ENCODE measurements around the gene STARD13. TPM values are rescaled to one million over a fixed set of nuclear protein-coding genes. Genes with fewer than 3 reads are reported as not detected.

The STARD13 gene
- total RNA-seq, 4 donors from 2014 or later = 9.5 to 33.9 (median 30.3) TPM

DNA sequence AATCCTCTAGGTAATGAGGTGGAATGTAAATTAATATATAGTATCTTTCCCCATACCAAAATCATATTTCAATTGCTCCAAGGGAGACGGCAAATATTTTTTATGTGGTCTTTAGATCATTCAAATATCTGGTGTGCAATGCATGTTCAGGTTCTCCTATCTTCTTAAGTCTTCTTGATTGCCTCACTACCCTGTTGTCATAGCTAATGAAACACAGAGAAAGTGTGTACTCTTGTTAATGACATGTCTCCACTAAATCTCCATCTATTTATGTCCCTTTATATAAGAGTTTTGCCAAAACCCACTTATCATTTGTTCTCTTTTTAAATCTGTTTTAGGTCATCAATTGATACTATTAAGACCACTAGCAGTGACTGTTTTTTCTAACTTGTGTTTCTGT lies 6.6 kb downstream of the STARD13 start:
- TF ChIP-seq POLR2A (IDR thresholded peaks at IDR 0.05) = no peak
- TF ChIP-seq, protein P1, sequence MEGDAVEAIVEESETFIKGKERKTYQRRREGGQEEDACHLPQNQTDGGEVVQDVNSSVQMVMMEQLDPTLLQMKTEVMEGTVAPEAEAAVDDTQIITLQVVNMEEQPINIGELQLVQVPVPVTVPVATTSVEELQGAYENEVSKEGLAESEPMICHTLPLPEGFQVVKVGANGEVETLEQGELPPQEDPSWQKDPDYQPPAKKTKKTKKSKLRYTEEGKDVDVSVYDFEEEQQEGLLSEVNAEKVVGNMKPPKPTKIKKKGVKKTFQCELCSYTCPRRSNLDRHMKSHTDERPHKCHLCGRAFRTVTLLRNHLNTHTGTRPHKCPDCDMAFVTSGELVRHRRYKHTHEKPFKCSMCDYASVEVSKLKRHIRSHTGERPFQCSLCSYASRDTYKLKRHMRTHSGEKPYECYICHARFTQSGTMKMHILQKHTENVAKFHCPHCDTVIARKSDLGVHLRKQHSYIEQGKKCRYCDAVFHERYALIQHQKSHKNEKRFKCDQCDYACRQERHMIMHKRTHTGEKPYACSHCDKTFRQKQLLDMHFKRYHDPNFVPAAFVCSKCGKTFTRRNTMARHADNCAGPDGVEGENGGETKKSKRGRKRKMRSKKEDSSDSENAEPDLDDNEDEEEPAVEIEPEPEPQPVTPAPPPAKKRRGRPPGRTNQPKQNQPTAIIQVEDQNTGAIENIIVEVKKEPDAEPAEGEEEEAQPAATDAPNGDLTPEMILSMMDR (IDR thresholded peaks at IDR 0.05) = no peak
- H3K27me3 ChIP-seq = no peaks in the 10 kb centered on the region
- no peak for DNase-seq
- H3K9me3 ChIP-seq = no peaks in the 10 kb centered on the region
- no peak overlapping the region for H3K4me3 ChIP-seq
- H3K36me3 ChIP-seq = no peaks in the 10 kb centered on the region
- peak overlapping the region in 1 of 4 donors; percentile 46 for H3K27ac ChIP-seq
- H3K4me1 ChIP-seq = peaks cover 0 to 14% (median 0%) of the 10 kb centered on the region in 4 donors

DNA sequence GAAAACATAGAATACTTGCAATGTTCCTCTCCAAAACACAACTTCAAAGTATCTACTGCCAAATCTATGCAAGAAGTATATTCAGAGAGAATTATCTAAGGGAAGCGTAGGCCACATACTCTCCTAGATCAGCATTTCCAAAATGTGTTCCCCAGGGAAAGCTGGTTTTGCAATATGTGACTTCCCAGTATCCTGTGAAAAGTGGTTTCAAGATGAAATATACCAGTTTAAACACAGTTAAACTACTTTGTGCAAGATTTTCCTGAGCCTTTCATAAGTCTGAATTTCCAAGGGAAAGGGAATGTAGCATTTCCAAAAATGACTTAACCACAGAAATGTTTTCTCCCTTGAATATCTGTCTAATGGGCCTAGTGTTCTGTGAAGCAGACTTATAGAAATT lies 7.6 kb downstream of the STARD13 start:
- H3K36me3 ChIP-seq = no peaks in the 10 kb centered on the region
- TF ChIP-seq POLR2A (IDR thresholded peaks at IDR 0.05) = no peak
- TF ChIP-seq, protein P1 (IDR thresholded peaks at IDR 0.05) = no peak
- no peaks in the 10 kb centered on the region for H3K27me3 ChIP-seq
- H3K9me3 ChIP-seq = no peaks in the 10 kb centered on the region
- H3K4me3 ChIP-seq = no peak overlapping the region
- DNase-seq = no peak
- H3K27ac ChIP-seq = peak overlapping the region in 2 of 4 donors; percentile 0 to 4
- H3K4me1 ChIP-seq = peaks cover 0 to 19% (median 0%) of the 10 kb centered on the region in 4 donors

DNA sequence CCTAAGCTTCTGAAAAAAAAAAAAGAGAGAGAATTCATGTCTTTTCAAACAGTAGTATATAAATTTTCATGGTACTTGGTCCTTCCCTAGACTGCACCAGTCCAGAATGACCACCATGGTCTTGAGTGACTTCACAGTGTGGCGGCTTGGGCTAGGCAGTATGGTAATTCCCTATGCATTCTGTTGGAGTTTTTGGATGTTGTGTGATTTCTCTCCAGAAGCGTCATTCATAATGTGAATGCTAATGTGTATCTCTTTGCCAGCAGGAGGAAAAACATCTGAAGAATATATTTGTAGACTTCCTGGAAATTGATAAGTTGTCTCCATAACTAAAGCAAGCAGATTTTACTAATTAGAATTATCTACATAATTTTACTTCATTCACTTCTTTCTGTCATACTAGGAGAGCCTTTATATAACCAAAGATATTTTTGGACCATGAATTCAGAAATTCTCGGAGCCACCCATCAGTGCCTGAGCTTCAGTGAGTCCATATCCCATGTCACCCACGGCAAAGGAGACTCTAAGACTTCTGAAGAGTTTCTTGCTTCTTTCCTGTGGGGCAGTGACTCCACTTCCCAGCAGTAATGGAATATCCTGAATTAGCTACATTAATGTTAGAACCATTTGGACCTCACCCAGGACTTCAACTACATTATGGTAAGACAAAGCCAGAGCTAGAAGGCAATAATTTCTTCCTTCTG lies 8.4 kb downstream of the STARD13 start:
- DNase-seq = no peak
- Histone ChIP-seq H3K4me3 (no peak overlapping the region), H3K27ac (peak overlapping the region in 1 of 4 donors; percentile 0), H3K27me3 (no peaks in the 10 kb centered on the region), H3K9me3 (no peaks in the 10 kb centered on the region), H3K36me3 (no peaks in the 10 kb centered on the region), H3K4me1 (peaks cover 0 to 21% (median 0%) of the 10 kb centered on the region in 4 donors)
- TF ChIP-seq, protein P1 (IDR thresholded peaks at IDR 0.05) = no peak
- TF ChIP-seq POLR2A (IDR thresholded peaks at IDR 0.05) = no peak

DNA sequence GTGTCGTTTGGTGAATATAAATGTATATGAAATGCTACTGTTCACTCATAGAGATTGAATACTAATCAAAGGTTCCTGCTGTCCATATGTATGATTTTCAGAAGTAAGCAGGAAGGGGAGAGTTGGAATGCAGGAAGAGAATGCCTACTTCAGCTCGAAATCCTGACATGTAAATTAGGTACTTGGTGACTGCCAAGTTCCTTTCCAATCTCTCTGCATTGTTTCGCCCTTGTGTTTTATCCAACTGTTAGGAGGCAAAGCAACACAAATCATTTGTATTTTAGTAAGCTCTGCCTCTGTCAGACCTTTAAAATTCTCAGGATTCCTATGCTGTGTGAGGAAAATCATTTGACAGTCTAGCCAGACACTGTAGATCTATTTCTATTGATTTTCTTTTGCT lies 9.0 kb downstream of the STARD13 start:
- DNase-seq = no peak
- no peak for TF ChIP-seq POLR2A (IDR thresholded peaks at IDR 0.05)
- TF ChIP-seq, protein P1 (IDR thresholded peaks at IDR 0.05) = no peak
- no peaks in the 10 kb centered on the region for H3K27me3 ChIP-seq
- no peaks in the 10 kb centered on the region for H3K9me3 ChIP-seq
- H3K36me3 ChIP-seq = no peaks in the 10 kb centered on the region
- no peak overlapping the region for H3K4me3 ChIP-seq
- H3K4me1 ChIP-seq = peaks cover 0 to 27% (median 1%) of the 10 kb centered on the region in 4 donors
- H3K27ac ChIP-seq = peak overlapping the region in 1 of 4 donors; percentile 24

DNA sequence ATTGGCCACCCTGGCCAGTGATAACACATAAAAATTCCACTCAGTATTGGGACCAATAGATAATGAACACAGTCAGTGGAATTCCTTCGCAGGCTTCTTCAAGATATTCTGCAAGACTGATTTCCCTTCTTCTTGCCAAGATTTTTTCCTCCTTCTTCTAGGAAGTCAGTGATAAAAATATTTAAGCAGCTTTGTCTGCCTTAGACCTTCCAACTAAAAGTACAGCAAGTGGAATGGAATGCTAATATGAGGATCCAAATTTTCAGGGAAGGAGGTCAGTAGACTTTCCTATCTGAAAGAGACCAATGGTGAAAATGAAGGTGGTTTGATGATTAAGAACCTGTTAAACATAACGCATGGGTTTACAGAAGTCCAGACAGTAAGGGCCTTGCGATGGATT lies 9.6 kb downstream of the STARD13 start:
- Histone ChIP-seq H3K9me3 (no peaks in the 10 kb centered on the region), H3K36me3 (no peaks in the 10 kb centered on the region), H3K4me1 (peaks cover 0 to 34% (median 6%) of the 10 kb centered on the region in 4 donors), H3K27me3 (no peaks in the 10 kb centered on the region), H3K27ac (peak overlapping the region in 1 of 4 donors; percentile 24), H3K4me3 (no peak overlapping the region)
- no peak for DNase-seq
- TF ChIP-seq POLR2A (IDR thresholded peaks at IDR 0.05) = no peak
- TF ChIP-seq, protein P1 (IDR thresholded peaks at IDR 0.05) = no peak
